HEK293T (cell line): Measurements from ENCODE around the gene FBXO36.

Experiments used
- ARNT ChIP-seq: fragments of 450-650 bp; IDR thresholded peaks from 2 replicates; pipeline ENCODE4 v1.6.1; 2017; ENCODE audit warnings: mild to moderate bottlenecking
- BHLHE40 ChIP-seq: fragments of 450-650 bp; IDR thresholded peaks from 2 replicates; pipeline ENCODE4 v1.6.1; 2016; ENCODE audit warnings: mild to moderate bottlenecking, moderate library complexity, borderline replicate concordance
- CTBP1 ChIP-seq: fragments of 450-650 bp; IDR thresholded peaks from 2 replicates; pipeline ENCODE4 v1.6.1; 2016; ENCODE audit warnings: borderline replicate concordance
- NFRKB ChIP-seq: fragments of 450-650 bp; IDR thresholded peaks from 2 replicates; pipeline ENCODE4 v1.6.1; 2016; ENCODE audit warnings: mild to moderate bottlenecking, moderate library complexity
- SP1 ChIP-seq: fragments of 450-650 bp; IDR thresholded peaks from 2 replicates; pipeline ENCODE4 v1.6.1; 2017
- SUZ12 ChIP-seq: fragments of 450-650 bp; IDR thresholded peaks from 2 replicates; pipeline ENCODE4 v1.6.1; 2016; ENCODE audit warnings: mild to moderate bottlenecking
- TARDBP ChIP-seq: fragments of 450-650 bp; IDR thresholded peaks from 2 replicates; pipeline ENCODE4 v1.6.1; 2016
- ZNF384 ChIP-seq: fragments of 450-650 bp; IDR thresholded peaks from 2 replicates; pipeline ENCODE4 v1.6.1; 2016

DNA sequence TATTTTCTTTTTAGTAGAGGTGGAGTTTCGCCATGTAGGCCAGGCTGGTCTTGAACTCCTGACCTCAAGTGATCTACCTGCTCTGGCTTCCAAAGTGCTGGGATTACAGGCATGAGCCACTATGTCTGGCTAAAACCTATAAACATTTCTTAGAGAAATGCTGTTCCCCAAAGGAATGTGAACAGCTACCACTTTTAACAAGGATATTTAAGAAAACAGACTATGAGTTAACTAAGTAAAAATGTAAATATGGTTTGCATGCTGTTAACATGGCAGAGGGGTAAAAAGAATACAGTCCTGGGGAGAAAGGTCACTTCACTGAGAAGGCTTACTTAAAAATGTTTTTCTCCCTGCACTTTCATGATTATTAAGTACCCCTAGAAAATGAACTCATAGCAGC is 89.3 kb downstream of the FBXO36 start:
- no peak for TF ChIP-seq NFRKB
- no peak for TF ChIP-seq SP1
- no peak for TF ChIP-seq SUZ12
- no peak for TF ChIP-seq ZNF384
- TF ChIP-seq CTBP1, result no peak
- no peak for TF ChIP-seq BHLHE40
- no peak for TF ChIP-seq ARNT
- no peak for TF ChIP-seq TARDBP
